ENCODE measurements around the gene CELA2B. TPM values are rescaled to one million over a fixed set of nuclear protein-coding genes. Genes with fewer than 3 reads are reported as not detected.

The CELA2B gene
- total RNA-seq, 4 donors from 2014 or later, result not detected

GRCh38 chr1:15444468-15445389 lies 31.2 kb upstream of the CELA2B start:
- Histone ChIP-seq H3K4me1 (no peaks in the 10 kb centered on the region), H3K36me3 (no peaks in the 10 kb centered on the region), H3K27me3 (no peaks in the 10 kb centered on the region), H3K27ac (replicated peaks in 1 of 4) (no peak overlapping the region), H3K9me3 (no peaks in the 10 kb centered on the region), H3K4me3 (no peak overlapping the region)
- DNase-seq (ENCODE audit: extremely low spot score), result no peak
- TF ChIP-seq CTCF (IDR thresholded peaks at IDR 0.05) (no peak), EP300 (IDR thresholded peaks at IDR 0.05) (no peak), POLR2AphosphoS5 (IDR thresholded peaks at IDR 0.05) (no peak), POLR2A (IDR thresholded peaks at IDR 0.05; ENCODE audit: low read depth) (no peak)
- intact Hi-C loops (cut with DNase I), result no loop called here
- whole genome bisulfite sequencing, result 81% methylated on average over 12 of the region's 17 CpGs

- Histone ChIP-seq H3K4me1 (no peaks in the 10 kb centered on the region), H3K9me3 (no peaks in the 10 kb centered on the region), H3K36me3 (no peaks in the 10 kb centered on the region), H3K4me3 (no peak overlapping the region), H3K27ac (replicated peaks in 1 of 4) (no peak overlapping the region), H3K27me3 (no peaks in the 10 kb centered on the region)
- TF ChIP-seq POLR2A (IDR thresholded peaks at IDR 0.05; ENCODE audit: low read depth) (no peak), POLR2AphosphoS5 (IDR thresholded peaks at IDR 0.05) (no peak), EP300 (IDR thresholded peaks at IDR 0.05) (no peak), CTCF (IDR thresholded peaks at IDR 0.05) (no peak)
- no peak for DNase-seq (ENCODE audit: extremely low spot score)
- 80% methylated on average over 12 of the region's 14 CpGs for WGBS
- intact Hi-C loops (cut with DNase I), result no loop called here
Measured at GRCh38 chr1:15445390-15446122, 30.3 kb upstream of the CELA2B start.

- Histone ChIP-seq H3K36me3 (no peaks in the 10 kb centered on the region), H3K27ac (replicated peaks in 1 of 4) (no peak overlapping the region), H3K27me3 (no peaks in the 10 kb centered on the region), H3K4me3 (no peak overlapping the region), H3K4me1 (no peaks in the 10 kb centered on the region), H3K9me3 (peaks cover 0 to 3% (median 0%) of the 10 kb centered on the region in 4 donors)
- TF ChIP-seq POLR2A (IDR thresholded peaks at IDR 0.05; ENCODE audit: low read depth) (no peak), POLR2AphosphoS5 (IDR thresholded peaks at IDR 0.05) (no peak), EP300 (IDR thresholded peaks at IDR 0.05) (no peak), CTCF (IDR thresholded peaks at IDR 0.05) (no peak)
- intact Hi-C loops (cut with DNase I), result no loop called here
- no peak for DNase-seq (ENCODE audit: extremely low spot score)
- WGBS, result 89% methylated on average over 4 of the region's 4 CpGs
Measured at GRCh38 chr1:15446212-15446611, 29.7 kb upstream of the CELA2B start.

GRCh38 chr1:15448877-15449462 lies 26.9 kb upstream of the CELA2B start:
- TF ChIP-seq CTCF (IDR thresholded peaks at IDR 0.05) (no peak), EP300 (IDR thresholded peaks at IDR 0.05) (no peak), POLR2A (IDR thresholded peaks at IDR 0.05; ENCODE audit: low read depth) (no peak), POLR2AphosphoS5 (IDR thresholded peaks at IDR 0.05) (no peak)
- Histone ChIP-seq H3K4me1 (peaks cover 0 to 9% (median 6%) of the 10 kb centered on the region in 4 donors), H3K27ac (replicated peaks in 1 of 4) (no peak overlapping the region), H3K36me3 (no peaks in the 10 kb centered on the region), H3K9me3 (peaks cover 0 to 3% (median 0%) of the 10 kb centered on the region in 4 donors), H3K4me3 (no peak overlapping the region), H3K27me3 (no peaks in the 10 kb centered on the region)
- no peak for DNase-seq (ENCODE audit: extremely low spot score)
- 92% methylated on average over 3 of the region's 3 CpGs for WGBS
- intact Hi-C loops (cut with DNase I), result no loop called here

Data from esophagus muscularis mucosa (tissue), 4 donors.